MCF 10A (cell line): ENCODE results near the gene COG6. TPM values are rescaled to one million over a fixed set of nuclear protein-coding genes. Genes with fewer than 3 reads are reported as not detected.

ENCODE experiments used
- BruUV-seq: library from RNA; stranded (reverse); fragments of 400-500 nt; replicated peaks from 2 replicates; lab custom pipeline; 2021; lab: Mats Ljungman, UMichigan
- CTCF ChIA-PET: fragments of 300-600 bp; sonication (Branson Sonifier 250); formaldehyde crosslinking; extraction: SDS; loops from one replicate; lab custom pipeline; 2021; ENCODE audit warnings: antibody characterized with exemption, inconsistent platforms; lab: Yijun Ruan, JAX
- POLR2A ChIA-PET: fragments of 300-600, 350-650 bp; sonication (Branson Sonifier 250); formaldehyde crosslinking; extraction: SDS; loops from one replicate; lab custom pipeline; 2020; ENCODE audit warnings: antibody characterized with exemption, inconsistent platforms; lab: Yijun Ruan, JAX
- DNase-seq: peaks from one replicate; pipeline ENCODE4 v3.0.0-alpha.2; 2018; ENCODE audit not compliant: unreplicated experiment
- H3K27ac Mint-ChIP-seq: one replicate; pipeline ENCODE4 v1.8.0; 2022; ENCODE audit warnings: mild to moderate bottlenecking, low read depth, mixed read lengths; ENCODE audit not compliant: unreplicated experiment
- H3K27me3 Mint-ChIP-seq: one replicate; pipeline ENCODE4 v1.8.0; 2022; ENCODE audit warnings: mixed read lengths; ENCODE audit not compliant: insufficient read depth, unreplicated experiment
- H3K36me3 Mint-ChIP-seq: one replicate; pipeline ENCODE4 v1.8.0; 2022; ENCODE audit warnings: mild to moderate bottlenecking, moderate library complexity, mixed read lengths; ENCODE audit not compliant: insufficient read depth, unreplicated experiment
- H3K4me1 Mint-ChIP-seq: one replicate; pipeline ENCODE4 v1.8.0; 2022; ENCODE audit warnings: mixed read lengths; ENCODE audit not compliant: insufficient read depth, unreplicated experiment
- H3K4me3 Mint-ChIP-seq: one replicate; pipeline ENCODE4 v1.8.0; 2022; ENCODE audit warnings: mild to moderate bottlenecking, moderate library complexity, mixed read lengths; ENCODE audit not compliant: unreplicated experiment
- H3K9me3 Mint-ChIP-seq: one replicate; pipeline ENCODE4 v1.8.0; 2022; ENCODE audit warnings: mixed read lengths; ENCODE audit not compliant: unreplicated experiment
- CTCF ChIP-seq: fragments of 200-600 bp; IDR thresholded peaks from one replicate; pipeline ENCODE4 v1.8.0; 2022; ENCODE audit warnings: antibody characterized with exemption, mild to moderate bottlenecking; ENCODE audit not compliant: unreplicated experiment
- intact Hi-C: fragments of 100-400 bp; cut with micrococcal nuclease; formaldehyde crosslinking; loops from 2 replicates; pipeline ENCODE4 v1.14.1; 2022
- total RNA-seq: library from RNA; stranded (reverse); gene quantifications from 2 replicates; pipeline ENCODE4 v1.2.3, GENCODE V29; 2022

Gene COG6
- total RNA-seq, 1 experiment from 2014 or later = 28.8 TPM

GRCh38 chr13:39748961-39749360, 93.5 kb downstream of the COG6 start:
- no peak overlapping the region for H3K4me3 Mint-ChIP-seq
- no peak overlapping the region for H3K27ac Mint-ChIP-seq
- DNase-seq = no peak
- no peak for TF ChIP-seq CTCF
- no TSS peak for BruUV-seq
- H3K9me3 Mint-ChIP-seq = no peaks in the 10 kb centered on the region
- ChIA-PET POLR2A (interaction anchor here (0.7 to 1.2 kb wide), 2 partner anchors 26 to 753 kb away, joined by 3 to 5 read pairs; no protein-coding TSS in a partner anchor), CTCF (interaction anchor here (1.3 kb wide), 1 partner anchor 933 kb away, joined by 3 read pairs; no protein-coding TSS in a partner anchor)
- H3K4me1 Mint-ChIP-seq = no peaks in the 10 kb centered on the region
- no peaks in the 10 kb centered on the region for H3K36me3 Mint-ChIP-seq
- intact Hi-C loops = no loop called here
- H3K27me3 Mint-ChIP-seq = no peaks in the 10 kb centered on the region

- BruUV-seq = no TSS peak
- H3K4me3 Mint-ChIP-seq = no peak overlapping the region
- DNase-seq = no peak
- intact Hi-C loops = no loop called here
- no peaks in the 10 kb centered on the region for H3K4me1 Mint-ChIP-seq
- H3K27ac Mint-ChIP-seq = no peak overlapping the region
- CTCF ChIA-PET = interaction anchor here (0.5 to 1.3 kb wide), 3 partner anchors 29 to 1306 kb away, joined by 3 to 5 read pairs (median 3); no protein-coding TSS in a partner anchor
- H3K27me3 Mint-ChIP-seq = no peaks in the 10 kb centered on the region
- no peaks in the 10 kb centered on the region for H3K36me3 Mint-ChIP-seq
- no peak for TF ChIP-seq CTCF
- H3K9me3 Mint-ChIP-seq = no peaks in the 10 kb centered on the region
- POLR2A ChIA-PET = interaction anchor here (0.7 to 1.2 kb wide), 2 partner anchors 16 to 25 kb away, joined by 3 to 5 read pairs; no protein-coding TSS in a partner anchor
Measured at GRCh38 chr13:39749528-39749927, 94.1 kb downstream of the COG6 start.

GRCh38 chr13:39751805-39752204, 96.3 kb downstream of the COG6 start:
- H3K27me3 Mint-ChIP-seq = no peaks in the 10 kb centered on the region
- intact Hi-C loops = no loop called here
- ChIA-PET POLR2A (interaction anchor here (1.1 kb wide), 1 partner anchor 66 kb away, joined by 3 read pairs; no protein-coding TSS in a partner anchor), CTCF (interaction anchor here (1.2 kb wide), 1 partner anchor 68 kb away, joined by 3 read pairs; no protein-coding TSS in a partner anchor)
- BruUV-seq = TSS peak; percentile 57
- H3K9me3 Mint-ChIP-seq = no peaks in the 10 kb centered on the region
- H3K27ac Mint-ChIP-seq = no peak overlapping the region
- H3K36me3 Mint-ChIP-seq = no peaks in the 10 kb centered on the region
- H3K4me1 Mint-ChIP-seq = no peaks in the 10 kb centered on the region
- DNase-seq = no peak
- H3K4me3 Mint-ChIP-seq = no peak overlapping the region
- no peak for TF ChIP-seq CTCF

GRCh38 chr13:39760521-39760920, 105.1 kb downstream of the COG6 start:
- Mint-ChIP-seq H3K4me3 (no peak overlapping the region), H3K27ac (no peak overlapping the region), H3K9me3 (no peaks in the 10 kb centered on the region), H3K4me1 (peaks cover 3% of the 10 kb centered on the region), H3K27me3 (no peaks in the 10 kb centered on the region), H3K36me3 (no peaks in the 10 kb centered on the region)
- intact Hi-C loops = no loop called here
- no peak for DNase-seq
- BruUV-seq = no TSS peak
- TF ChIP-seq CTCF = no peak
- CTCF ChIA-PET = no interaction called here
- POLR2A ChIA-PET = no interaction called here
